GM19324 (cell line): ENCODE results near the gene SLX9.

Source experiments
- ATAC-seq: cut with Tn5 transposase; IDR thresholded peaks from one replicate; pipeline ENCODE4 v1.9.1; 2021; ENCODE audit warnings: mild to moderate bottlenecking, moderate library complexity; ENCODE audit not compliant: unreplicated experiment, low FRiP score

Gene SLX9

GRCh38 chr21:44913425-44914175 lies 26.2 kb upstream of the SLX9 start:
- no peak for ATAC-seq

DNA sequence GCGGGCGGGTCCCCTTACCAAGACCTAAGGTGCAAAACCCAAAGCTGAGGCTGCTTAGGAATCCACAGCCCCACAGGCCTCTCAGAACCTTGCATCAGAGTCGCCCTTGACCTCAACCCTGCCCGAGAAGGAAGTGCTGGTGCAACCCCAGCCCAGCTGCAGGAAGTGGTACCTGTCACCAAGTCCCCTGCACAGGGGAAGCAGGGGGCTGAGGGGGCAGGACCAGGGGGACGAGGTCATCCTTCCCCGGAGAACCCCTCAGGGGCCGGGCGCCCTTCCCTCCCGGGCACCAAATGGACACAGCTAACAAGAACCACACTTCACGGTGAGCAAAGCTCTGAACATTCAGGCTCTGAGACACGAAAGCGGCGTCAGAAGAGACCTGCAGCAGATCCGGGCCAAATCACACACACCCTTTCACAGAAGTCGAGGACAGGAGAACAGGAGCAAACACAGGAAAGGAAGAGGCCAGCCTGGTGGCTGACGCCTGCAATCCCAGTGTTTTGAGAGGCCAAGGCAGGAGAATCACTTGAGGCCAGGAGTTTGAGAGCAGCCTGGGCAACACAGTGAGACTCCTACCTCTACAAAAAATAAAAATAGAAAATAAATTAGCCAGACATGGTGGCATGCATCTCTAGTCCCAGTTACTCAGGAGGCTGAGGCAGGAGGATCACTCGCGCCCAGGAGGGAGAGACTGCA lies 25.5 kb upstream of the SLX9 start:
- ATAC-seq, result no peak

DNA sequence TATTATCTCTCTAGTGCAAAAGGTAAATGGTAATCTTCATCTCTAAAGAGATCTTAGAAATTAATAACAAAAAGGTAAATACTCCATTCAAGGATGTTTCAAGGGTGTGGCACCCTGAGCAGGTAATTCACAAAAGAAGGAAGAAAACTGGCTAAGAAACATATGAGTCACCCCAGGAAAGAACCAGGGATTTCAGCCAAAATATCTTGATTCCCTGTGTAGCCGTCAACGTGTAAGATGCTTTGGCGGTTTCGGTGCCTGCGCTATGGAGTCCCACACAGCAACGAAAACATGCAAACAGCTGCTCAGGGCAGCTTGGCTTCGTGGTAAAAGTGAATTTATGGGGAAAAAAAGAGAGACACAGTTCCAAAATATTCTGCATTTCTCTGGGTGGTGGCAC lies 22.9 kb upstream of the SLX9 start:
- ATAC-seq, result no peak

GRCh38 chr21:44917446-44918106 lies 22.3 kb upstream of the SLX9 start:
- no peak for ATAC-seq

DNA sequence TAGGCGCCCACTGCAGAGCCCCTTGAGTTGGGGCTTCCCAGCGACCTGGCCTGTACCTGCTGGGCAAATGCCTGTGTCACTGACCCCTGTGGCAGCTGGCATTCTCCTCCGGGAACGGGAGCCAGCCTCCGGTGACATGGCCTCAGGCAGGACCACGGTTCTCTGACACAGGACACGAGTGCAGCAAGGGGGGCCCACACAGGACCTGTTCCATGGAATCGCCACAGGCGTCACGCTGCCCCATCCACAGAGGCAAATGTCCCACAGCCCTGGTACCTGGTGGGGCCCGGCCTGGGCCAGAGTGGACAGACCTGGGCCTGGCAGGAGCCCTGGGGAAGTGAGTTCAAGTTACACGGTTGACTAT lies 21.7 kb upstream of the SLX9 start:
- ATAC-seq, result no peak

DNA sequence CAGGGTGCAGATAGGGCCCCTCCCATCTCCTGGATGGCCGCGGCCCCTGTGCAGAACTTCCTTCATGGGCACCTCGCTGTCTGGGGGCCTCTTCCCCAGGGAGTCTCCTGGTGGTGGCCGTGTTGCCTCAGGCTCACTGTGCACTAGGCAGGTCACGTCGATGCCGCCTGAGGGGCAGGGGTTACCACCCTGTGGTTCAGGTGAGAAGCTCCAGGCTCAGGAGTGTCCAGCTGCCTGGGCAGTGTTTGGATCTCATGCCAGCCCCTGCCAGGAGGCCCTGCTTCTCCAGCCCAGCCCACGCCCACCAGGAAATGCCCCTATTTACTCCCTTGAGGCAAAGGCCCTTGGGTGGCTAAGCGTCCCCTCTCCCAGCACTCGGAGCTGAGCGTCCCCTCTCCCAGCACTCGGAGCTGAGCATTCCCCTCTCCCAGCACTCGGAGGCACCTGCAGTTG lies 21.2 kb upstream of the SLX9 start:
- ATAC-seq, result no peak

GRCh38 chr21:44919111-44919912 lies 20.5 kb upstream of the SLX9 start:
- no peak for ATAC-seq

DNA sequence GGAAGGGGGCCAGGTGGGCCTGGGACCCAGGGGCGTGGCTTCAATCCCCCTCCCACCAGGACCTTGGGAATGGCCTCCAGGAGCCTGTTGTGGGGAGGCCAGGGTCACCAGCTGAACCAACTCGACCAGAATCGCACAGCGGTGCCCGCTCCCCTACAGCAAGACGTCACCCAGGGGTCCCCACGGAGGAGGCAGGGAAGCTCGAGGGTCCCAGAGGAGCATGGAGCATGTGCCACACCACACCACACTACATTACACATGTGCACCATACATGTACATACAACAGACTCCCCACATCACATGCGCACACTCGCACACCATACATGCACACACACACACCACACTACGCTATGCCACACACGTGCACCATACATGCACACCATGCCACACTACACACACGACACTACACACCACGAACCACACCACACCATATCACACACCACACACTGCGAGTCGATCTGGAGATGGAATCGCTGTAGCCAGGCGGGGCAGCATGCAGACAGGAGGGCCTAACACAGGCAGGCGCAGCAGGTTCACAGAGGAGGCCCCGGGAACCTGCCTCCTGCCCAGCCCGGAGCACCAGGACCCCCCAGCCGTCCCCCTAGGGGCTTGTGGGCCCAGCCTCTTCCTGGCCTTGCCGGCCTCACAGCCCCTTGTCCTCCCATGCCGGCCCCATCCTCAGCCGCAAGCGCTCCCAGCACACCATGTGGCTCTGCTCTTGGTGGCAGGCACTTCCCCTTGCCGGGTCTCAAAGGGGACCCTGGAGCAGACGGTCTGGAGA lies 19.7 kb upstream of the SLX9 start:
- no peak for ATAC-seq

DNA sequence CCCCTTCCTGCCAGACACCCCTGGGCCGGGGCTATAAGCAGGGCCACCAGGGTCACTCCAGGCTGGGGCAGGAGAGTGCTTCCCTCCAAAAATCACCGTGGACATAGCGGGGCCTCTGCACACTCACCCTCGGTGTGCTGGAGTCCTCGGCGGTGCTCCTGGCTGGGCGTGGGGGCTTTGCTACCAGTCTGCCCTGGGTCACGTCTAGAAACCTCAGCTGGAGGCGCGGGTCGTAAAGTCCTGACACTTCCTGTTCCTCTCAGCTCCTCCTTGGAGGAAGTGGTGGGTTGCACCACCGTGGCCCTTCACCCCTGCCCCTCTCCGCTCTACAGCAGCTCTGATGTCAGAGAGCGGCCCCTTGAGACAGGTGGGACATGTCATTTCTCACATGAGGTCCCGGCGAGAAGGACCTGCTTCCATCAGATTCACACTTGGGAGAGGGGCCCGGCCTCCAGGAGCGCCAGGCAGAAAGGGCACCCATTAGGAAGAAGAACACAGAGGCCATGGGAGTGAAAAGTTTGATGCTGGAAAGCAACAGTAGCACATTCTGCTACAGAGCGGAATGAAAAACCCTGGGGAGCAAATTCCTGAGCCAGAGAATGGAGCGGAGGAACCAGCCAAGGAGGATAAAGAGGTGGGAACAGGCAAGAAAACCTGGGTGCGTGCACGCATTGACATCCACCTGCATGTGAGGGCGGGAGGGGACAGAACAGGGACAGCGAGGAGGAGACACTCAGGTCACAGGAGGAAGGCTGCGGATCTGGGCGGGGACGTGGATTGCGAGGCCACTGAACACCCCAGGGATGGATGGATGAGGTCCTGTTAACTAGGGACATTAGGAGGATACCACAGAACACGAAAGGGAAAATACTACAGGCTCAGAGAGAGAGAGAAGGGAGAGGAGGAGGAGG lies 18.9 kb upstream of the SLX9 start, which contains the start of gene ITGB2:
ITGB2 (minus strand) TSS at position 206 of the 911 bp plus-strand sequence. CDS start 10,117 bp downstream, outside the sequence.
- ATAC-seq, result peak; percentile 53

GRCh38 chr21:44921928-44922327 lies 17.9 kb upstream of the SLX9 start:
- ATAC-seq, result no peak

DNA sequence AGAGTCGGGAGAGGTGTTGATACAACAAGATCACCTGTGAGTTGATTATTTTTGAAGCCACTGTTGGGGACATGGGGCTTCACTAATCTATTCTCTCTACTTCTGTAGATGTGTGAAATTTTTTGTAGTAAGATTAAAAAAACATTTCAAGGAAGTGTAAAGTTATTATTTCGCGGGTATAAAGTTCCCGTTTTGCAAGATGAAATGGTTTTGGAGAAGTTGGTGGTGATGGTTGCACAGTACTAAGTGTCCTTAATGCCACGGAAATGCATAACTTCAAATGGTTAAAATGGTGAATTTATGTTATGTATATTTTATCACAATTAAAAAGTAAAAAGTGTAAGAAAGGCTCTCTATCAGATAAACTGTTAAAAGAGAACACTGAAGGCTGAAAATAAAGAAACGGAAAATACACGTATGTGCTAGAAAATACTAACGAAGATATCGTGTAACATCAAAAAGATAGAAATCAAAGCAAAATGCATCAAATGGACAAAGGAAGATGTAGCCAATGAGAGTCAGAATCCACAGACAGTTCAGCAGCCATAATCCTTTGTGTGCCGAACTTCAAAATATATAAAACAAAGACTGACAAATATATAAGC lies 16.2 kb upstream of the SLX9 start:
- no peak for ATAC-seq

DNA sequence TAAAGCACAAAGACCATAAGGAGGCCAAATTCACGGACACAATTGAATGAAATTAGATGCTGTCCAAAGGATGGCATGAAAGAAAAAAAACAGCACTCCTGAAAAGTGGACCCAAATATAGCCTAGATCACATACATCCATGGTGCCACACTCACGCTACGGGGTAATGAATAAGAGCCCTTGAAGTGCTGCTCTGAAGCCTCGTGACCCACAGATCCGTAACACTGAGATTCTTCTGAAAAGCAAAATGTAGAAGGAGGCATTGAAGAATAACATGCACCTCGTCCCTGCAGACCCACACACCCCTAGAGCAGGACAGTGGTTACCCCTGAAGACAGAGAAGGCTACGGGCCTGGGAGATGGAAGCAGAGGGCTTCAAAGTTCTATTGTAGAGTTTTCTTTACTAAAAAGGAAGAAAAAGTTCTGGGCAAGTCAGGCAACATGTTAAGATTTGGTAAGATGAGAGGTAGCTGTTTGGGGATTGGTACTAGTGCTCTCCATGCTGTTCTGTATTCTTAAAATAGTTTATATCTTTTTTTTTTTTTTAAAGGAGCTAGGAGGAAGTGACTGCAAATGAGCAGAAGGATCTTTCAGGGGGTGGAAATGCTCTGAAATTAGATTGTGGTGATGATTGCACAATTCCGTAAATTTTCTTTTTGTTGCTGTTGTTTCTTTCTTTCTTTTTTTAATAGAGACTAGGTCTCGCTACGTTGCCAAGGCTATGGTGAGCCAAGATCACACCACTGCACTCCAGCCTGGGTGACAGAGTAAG lies 15.0 kb upstream of the SLX9 start:
- ATAC-seq, result no peak

DNA sequence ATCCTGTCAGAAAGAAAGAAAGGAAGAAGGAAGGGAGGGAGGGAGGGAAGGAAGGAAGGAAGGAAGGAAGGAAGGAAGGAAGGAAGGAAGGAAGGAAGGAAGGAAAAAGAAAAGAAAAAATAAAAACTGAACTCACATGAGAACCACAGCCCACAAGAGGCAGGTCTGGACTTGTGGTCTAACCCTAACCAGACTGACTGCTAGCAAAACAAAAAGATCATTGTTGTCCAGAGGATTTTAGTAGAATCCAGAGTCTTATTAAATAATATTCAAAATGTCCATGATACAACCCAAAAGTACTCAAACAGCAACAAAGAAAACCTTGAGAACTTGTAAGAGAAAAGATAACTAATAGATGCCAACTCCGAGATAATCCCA lies 14.5 kb upstream of the SLX9 start:
- no peak for ATAC-seq

DNA sequence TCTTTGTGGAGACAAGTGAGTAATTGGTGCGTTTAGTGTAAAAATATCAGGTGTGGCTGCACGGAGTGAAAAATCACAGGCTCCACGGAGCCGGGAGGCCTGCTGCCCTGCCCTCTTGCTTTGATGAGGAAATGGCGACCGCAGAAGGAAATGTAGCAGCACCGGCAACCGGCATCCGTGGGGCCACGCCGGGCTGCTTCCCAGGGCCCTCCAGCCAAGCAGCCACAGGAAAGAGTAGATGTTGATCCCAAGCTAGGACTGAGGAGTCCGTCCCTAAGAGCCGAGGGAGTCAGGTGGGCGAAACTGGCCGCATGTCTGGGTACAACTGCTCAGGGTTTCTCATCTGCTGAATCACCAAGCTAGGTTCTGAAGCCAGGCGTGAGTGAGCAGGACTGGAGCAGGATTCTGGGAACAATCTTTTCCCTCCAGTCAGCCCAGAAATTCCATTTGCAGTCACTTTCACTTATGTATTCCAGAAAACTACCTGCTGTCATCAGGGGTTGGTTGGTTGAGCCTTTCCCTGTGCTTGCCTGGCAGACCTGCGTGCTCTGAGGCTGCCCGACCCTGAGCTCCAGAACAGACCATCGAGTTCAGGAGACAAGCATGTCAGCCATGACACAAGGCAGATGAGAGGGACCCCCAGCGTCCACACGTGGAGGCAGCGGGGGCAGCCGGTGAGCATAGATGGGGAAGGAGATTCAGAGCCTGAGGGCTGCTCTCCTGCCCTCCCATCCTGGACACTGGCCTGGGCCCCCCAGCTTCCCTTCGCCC lies 13.3 kb upstream of the SLX9 start:
- no peak for ATAC-seq

GRCh38 chr21:44927259-44927586 lies 12.6 kb upstream of the SLX9 start:
- no peak for ATAC-seq

DNA sequence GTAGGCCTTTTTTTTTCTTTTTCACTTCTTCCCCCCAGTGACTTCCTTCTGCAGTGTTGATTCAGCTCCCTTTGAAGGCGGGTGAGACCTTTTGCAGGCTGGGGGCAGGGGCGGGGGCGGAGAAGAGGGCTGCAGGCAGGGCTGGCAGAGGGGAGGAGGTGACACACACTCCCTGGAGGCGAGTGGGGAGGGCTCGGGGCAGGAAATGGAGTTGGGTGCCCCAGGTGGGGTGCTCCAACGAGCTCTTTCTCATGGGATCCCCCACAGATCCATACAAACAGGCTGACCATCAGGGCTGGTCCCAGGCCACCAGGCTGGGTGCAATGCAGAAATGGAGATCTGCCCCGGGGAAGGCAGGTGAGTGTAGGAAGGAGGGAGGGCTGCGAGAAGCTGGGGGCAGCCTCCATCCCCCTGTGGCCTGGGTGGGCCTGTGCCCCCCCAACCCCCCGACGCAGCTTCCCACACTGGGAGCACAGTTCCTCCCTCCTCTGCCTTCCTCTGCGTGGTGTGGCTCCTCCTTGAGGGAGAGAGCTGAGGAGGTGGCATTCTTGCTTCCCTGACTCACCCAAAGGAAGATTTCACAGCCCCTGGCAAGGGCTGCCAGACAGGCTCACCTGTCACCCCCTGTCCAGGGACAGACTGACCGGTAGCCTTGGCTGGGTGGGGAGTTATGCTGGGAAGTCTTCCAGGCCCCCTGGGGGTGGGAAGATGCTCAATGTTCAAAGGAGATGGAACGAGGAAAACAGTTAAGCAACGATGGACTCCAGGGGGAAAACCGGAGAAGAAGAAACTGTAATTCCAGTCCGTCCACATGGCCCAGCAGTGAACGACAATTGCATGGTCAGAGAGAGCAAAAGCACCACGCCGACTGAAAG lies 12.0 kb upstream of the SLX9 start:
- no peak for ATAC-seq
